Measurements from ENCODE around the gene SUSD6.
"Not testable (repeated sequence)": the region's sequence is repeated elsewhere in the genome, so short reads cannot be mapped to it uniquely, and the experiment has no call there.

Gene SUSD6

GRCh38 chr14:69713993-69714679, 102.7 kb downstream of the SUSD6 start:
- Histone ChIP-seq H3K4me3 (ENCODE audit: low read length) (no peak overlapping the region), H3K79me2 (ENCODE audit: control insufficient read depth, low read length) (no peaks in the 10 kb centered on the region), H3F3A (ENCODE audit: control insufficient read depth, insufficient read depth) (no peaks in the 10 kb centered on the region), H3K27ac (ENCODE audit: low read depth, low read length) (no peak overlapping the region), H3K36me3 (ENCODE audit: control insufficient read depth, low read length) (peaks cover 39% of the 10 kb centered on the region), H4K20me1 (ENCODE audit: control insufficient read depth, insufficient read depth, low read depth, low read length) (no peaks in the 10 kb centered on the region), H3K9me3 (ENCODE audit: control insufficient read depth, insufficient read depth, low read length) (no peaks in the 10 kb centered on the region), H3K9me2 (replicated peaks; ENCODE audit: control insufficient read depth, low read length) (no peaks in the 10 kb centered on the region), H3K4me2 (ENCODE audit: low read length) (no peak overlapping the region), H3K4me1 (ENCODE audit: control insufficient read depth, low read length) (no peaks in the 10 kb centered on the region), H3K27me3 (ENCODE audit: control insufficient read depth, low read length) (no peaks in the 10 kb centered on the region)
- TF ChIP-seq, protein P1, sequence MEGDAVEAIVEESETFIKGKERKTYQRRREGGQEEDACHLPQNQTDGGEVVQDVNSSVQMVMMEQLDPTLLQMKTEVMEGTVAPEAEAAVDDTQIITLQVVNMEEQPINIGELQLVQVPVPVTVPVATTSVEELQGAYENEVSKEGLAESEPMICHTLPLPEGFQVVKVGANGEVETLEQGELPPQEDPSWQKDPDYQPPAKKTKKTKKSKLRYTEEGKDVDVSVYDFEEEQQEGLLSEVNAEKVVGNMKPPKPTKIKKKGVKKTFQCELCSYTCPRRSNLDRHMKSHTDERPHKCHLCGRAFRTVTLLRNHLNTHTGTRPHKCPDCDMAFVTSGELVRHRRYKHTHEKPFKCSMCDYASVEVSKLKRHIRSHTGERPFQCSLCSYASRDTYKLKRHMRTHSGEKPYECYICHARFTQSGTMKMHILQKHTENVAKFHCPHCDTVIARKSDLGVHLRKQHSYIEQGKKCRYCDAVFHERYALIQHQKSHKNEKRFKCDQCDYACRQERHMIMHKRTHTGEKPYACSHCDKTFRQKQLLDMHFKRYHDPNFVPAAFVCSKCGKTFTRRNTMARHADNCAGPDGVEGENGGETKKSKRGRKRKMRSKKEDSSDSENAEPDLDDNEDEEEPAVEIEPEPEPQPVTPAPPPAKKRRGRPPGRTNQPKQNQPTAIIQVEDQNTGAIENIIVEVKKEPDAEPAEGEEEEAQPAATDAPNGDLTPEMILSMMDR (IDR thresholded peaks at IDR 0.05; ENCODE audit: low read depth, low read length, poor library complexity, severe bottlenecking), result no peak
- TF ChIP-seq EZH2phosphoT487 (IDR thresholded peaks at IDR 0.05; ENCODE audit: borderline replicate concordance, low read length), result no peak

GRCh38 chr14:69715725-69716477, 104.5 kb downstream of the SUSD6 start:
- Histone ChIP-seq H3K4me1 (ENCODE audit: control insufficient read depth, low read length) (no peaks in the 10 kb centered on the region), H3K9me2 (replicated peaks; ENCODE audit: control insufficient read depth, low read length) (no peaks in the 10 kb centered on the region), H4K20me1 (ENCODE audit: control insufficient read depth, insufficient read depth, low read depth, low read length) (no peaks in the 10 kb centered on the region), H3K27ac (ENCODE audit: low read depth, low read length) (no peak overlapping the region), H3K27me3 (ENCODE audit: control insufficient read depth, low read length) (no peaks in the 10 kb centered on the region), H3K79me2 (ENCODE audit: control insufficient read depth, low read length) (no peaks in the 10 kb centered on the region), H3K4me3 (ENCODE audit: low read length) (no peak overlapping the region), H3F3A (ENCODE audit: control insufficient read depth, insufficient read depth) (no peaks in the 10 kb centered on the region), H3K4me2 (ENCODE audit: low read length) (no peak overlapping the region), H3K36me3 (ENCODE audit: control insufficient read depth, low read length) (peaks cover 22% of the 10 kb centered on the region), H3K9me3 (ENCODE audit: control insufficient read depth, insufficient read depth, low read length) (no peaks in the 10 kb centered on the region)
- TF ChIP-seq EZH2phosphoT487 (IDR thresholded peaks at IDR 0.05; ENCODE audit: borderline replicate concordance, low read length), result no peak
- TF ChIP-seq, protein P1 (IDR thresholded peaks at IDR 0.05; ENCODE audit: low read depth, low read length, poor library complexity, severe bottlenecking), result no peak

DNA sequence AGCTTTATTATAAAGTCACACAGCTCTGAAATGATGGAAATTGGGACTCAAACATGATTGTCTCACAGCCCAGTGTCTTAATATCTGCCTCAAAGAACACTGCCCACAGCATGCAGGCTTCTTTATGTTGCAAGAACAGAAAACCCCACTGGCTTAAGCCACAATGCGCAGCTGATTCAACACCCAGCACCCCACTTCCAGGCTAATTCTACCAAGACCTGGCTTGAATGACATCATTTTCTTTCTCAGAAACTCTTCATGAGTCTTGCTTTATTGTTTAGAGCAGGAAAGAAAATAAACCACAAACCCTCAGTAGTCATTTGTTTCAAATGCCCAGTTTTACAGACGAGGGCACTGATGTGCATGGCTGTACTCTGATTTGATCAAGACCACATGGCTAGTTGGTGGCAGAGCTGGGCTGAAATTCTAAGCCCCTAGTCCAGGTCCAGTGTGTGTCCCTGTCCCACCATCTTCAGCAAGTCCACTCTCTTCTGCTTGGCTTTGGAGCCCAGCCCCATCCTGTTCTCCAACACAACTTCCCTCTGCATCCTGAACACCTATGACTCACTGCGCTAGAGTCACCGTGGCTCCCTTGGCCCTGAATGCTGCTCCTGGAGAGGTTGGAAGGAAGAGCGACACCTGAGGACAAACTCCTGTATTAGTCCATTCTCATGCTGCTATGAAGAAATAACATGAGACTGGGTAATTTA, 105.2 kb downstream of the SUSD6 start:
- no peak overlapping the region for H3K4me2 ChIP-seq (ENCODE audit: low read length)
- no peaks in the 10 kb centered on the region for H3K9me3 ChIP-seq (ENCODE audit: control insufficient read depth, insufficient read depth, low read length)
- TF ChIP-seq, protein P1 (IDR thresholded peaks at IDR 0.05; ENCODE audit: low read depth, low read length, poor library complexity, severe bottlenecking), result no peak
- TF ChIP-seq EZH2phosphoT487 (IDR thresholded peaks at IDR 0.05; ENCODE audit: borderline replicate concordance, low read length), result no peak
- H3K79me2 ChIP-seq (ENCODE audit: control insufficient read depth, low read length), result no peaks in the 10 kb centered on the region
- H3F3A ChIP-seq (ENCODE audit: control insufficient read depth, insufficient read depth), result no peaks in the 10 kb centered on the region
- no peaks in the 10 kb centered on the region for H3K4me1 ChIP-seq (ENCODE audit: control insufficient read depth, low read length)
- no peaks in the 10 kb centered on the region for H3K9me2 ChIP-seq (replicated peaks; ENCODE audit: control insufficient read depth, low read length)
- no peak overlapping the region for H3K27ac ChIP-seq (ENCODE audit: low read depth, low read length)
- peaks cover 14% of the 10 kb centered on the region; the same call in 1 of the 2 replicates for H3K36me3 ChIP-seq (ENCODE audit: control insufficient read depth, low read length)
- no peaks in the 10 kb centered on the region for H3K27me3 ChIP-seq (ENCODE audit: control insufficient read depth, low read length)
- no peaks in the 10 kb centered on the region for H4K20me1 ChIP-seq (ENCODE audit: control insufficient read depth, insufficient read depth, low read depth, low read length)
- H3K4me3 ChIP-seq (ENCODE audit: low read length), result no peak overlapping the region

GRCh38 chr14:69718614-69719013, 107.2 kb downstream of the SUSD6 start:
- not testable (repeated sequence) for H3K27ac ChIP-seq (ENCODE audit: low read depth, low read length); H3K4me2 ChIP-seq (ENCODE audit: low read length); H4K20me1 ChIP-seq (ENCODE audit: control insufficient read depth, insufficient read depth, low read depth, low read length); H3K9me3 ChIP-seq (ENCODE audit: control insufficient read depth, insufficient read depth, low read length); H3K79me2 ChIP-seq (ENCODE audit: control insufficient read depth, low read length); H3F3A ChIP-seq (ENCODE audit: control insufficient read depth, insufficient read depth); H3K4me3 ChIP-seq (ENCODE audit: low read length); H3K36me3 ChIP-seq (ENCODE audit: control insufficient read depth, low read length); H3K9me2 ChIP-seq (replicated peaks; ENCODE audit: control insufficient read depth, low read length); H3K4me1 ChIP-seq (ENCODE audit: control insufficient read depth, low read length); H3K27me3 ChIP-seq (ENCODE audit: control insufficient read depth, low read length)

Measured in DOHH2 (cell line).